CD4-positive, alpha-beta T cell treated with Interleukin-6 for 4 hours (primary cell): ENCODE data around the gene PDZD8.

Experiments used
- DNase-seq: peaks from one replicate; pipeline ENCODE4 v3.0.0-alpha.2; 2020; ENCODE audit warnings: mixed read lengths

PDZD8 gene

GRCh38 chr10:117375360-117376178 is at the start of gene PDZD8:
TSS of gene PDZD8 (minus strand) at chr10:117375440. CDS start at chr10:117375227, 213 bp downstream.
- DNase-seq: peak; percentile 94

- DNase-seq: no peak
Measured at GRCh38 chr10:117424171-117424570, 48.9 kb upstream of the PDZD8 start.

GRCh38 chr10:117421985-117422384 is 46.7 kb upstream of the PDZD8 start:
- DNase-seq: no peak

- DNase-seq: no peak
Measured at GRCh38 chr10:117420768-117421167, 45.5 kb upstream of the PDZD8 start.

GRCh38 chr10:117419921-117420320 is 44.7 kb upstream of the PDZD8 start:
- DNase-seq: no peak

GRCh38 chr10:117419159-117419558 is 43.9 kb upstream of the PDZD8 start:
- DNase-seq: no peak

- DNase-seq: no peak
Measured at GRCh38 chr10:117418121-117418520, 42.9 kb upstream of the PDZD8 start.

GRCh38 chr10:117417196-117417595 is 42.0 kb upstream of the PDZD8 start:
- no peak for DNase-seq

- no peak for DNase-seq
Measured at GRCh38 chr10:117413928-117414618, 38.8 kb upstream of the PDZD8 start.

GRCh38 chr10:117412469-117413010 is 37.3 kb upstream of the PDZD8 start:
- no peak for DNase-seq

GRCh38 chr10:117411479-117412399 is 36.5 kb upstream of the PDZD8 start:
- no peak for DNase-seq

- DNase-seq: no peak
Measured at GRCh38 chr10:117410557-117410956, 35.3 kb upstream of the PDZD8 start.

GRCh38 chr10:117409549-117410305 is 34.5 kb upstream of the PDZD8 start:
- no peak for DNase-seq

GRCh38 chr10:117408436-117409384 is 33.5 kb upstream of the PDZD8 start:
- no peak for DNase-seq

GRCh38 chr10:117405730-117406129 is 30.5 kb upstream of the PDZD8 start:
- no peak for DNase-seq

- DNase-seq: no peak
Measured at GRCh38 chr10:117400329-117400728, 25.1 kb upstream of the PDZD8 start.

GRCh38 chr10:117399341-117400196 is 24.3 kb upstream of the PDZD8 start:
- DNase-seq: no peak

- no peak for DNase-seq
Measured at GRCh38 chr10:117398029-117398428, 22.8 kb upstream of the PDZD8 start.

GRCh38 chr10:117391436-117392205 is 16.4 kb upstream of the PDZD8 start:
- DNase-seq: no peak
